ENCODE measurements around the gene CYTL1. TPM values are rescaled to one million over a fixed set of nuclear protein-coding genes. Genes with fewer than 3 reads are reported as not detected.
A peak's percentile ranks its signal among the peaks of the same experiment; 100 is the strongest.

CYTL1 gene
- total and polyA plus RNA-seq, 9 of the 15 experiments (the other 6 are each of a cell fraction or from before 2014, with no cell fraction given), result not detected

DNA sequence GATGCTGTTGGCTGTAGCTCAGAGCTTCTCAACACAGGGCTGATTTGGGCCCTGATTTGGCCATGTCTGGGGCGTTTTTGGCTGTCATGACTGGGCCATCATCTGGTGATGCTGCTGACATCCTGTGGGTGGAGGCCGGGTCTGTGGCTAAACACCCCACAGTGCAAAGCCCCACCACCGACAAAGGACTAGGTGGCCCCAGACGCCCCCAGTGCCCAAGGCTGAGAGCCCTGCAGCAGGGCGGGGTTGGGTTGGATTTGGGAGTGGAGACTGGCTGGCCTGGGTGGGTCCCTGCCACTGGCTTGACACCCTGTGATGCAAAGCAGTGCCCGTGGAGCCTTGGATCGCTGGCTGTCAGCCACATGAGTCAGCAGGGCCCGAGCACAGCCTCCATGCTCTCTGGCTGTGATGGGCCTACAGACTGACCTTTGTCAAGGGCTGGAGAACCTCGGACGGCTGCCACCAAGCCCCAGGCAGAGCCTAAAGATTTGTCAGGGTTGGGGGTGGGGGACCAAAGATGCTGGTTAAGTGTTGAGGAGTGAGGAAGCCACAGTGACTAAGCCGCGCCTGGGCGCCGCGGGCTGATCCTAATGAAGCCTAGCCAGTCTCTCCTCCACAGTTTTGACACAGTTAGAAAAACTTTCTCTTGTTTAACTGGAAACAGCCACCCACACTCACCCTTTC lies 28.3 kb downstream of the CYTL1 start:
- Histone ChIP-seq H3K9ac (ENCODE audit: insufficient read depth in 1 of 2, low read depth in 2 of 2, low read length in 2 of 2) (no peak overlapping the region), H4K20me1 (replicated peaks; ENCODE audit: control insufficient read depth, insufficient read depth, low read length) (no peaks in the 10 kb centered on the region), H3K4me3 (no peak overlapping the region), H3K36me3 (ENCODE audit: control insufficient read depth, insufficient read depth, low read length) (no peaks in the 10 kb centered on the region), H3K9me3 (replicated peaks; ENCODE audit: control insufficient read depth, insufficient read depth, low read depth, low read length) (no peaks in the 10 kb centered on the region), H3K4me2 (ENCODE audit: insufficient read depth, low read length) (no peak overlapping the region), H3K79me2 (ENCODE audit: control insufficient read depth, insufficient read depth, low read length) (no peaks in the 10 kb centered on the region), H3K27me3 (ENCODE audit: control insufficient read depth in 2 of 2, insufficient read depth in 2 of 2, low read length in 2 of 2) (peaks cover 6 to 55% of the 10 kb centered on the region in 2 experiments; a peak in 3 of 5 replicates), H3K9me1 (ENCODE audit: control insufficient read depth, insufficient read depth, low read length) (peaks cover 5% of the 10 kb centered on the region), H3K27ac (ENCODE audit: extremely low read depth, low read depth, low read length) (no peak overlapping the region), H3K4me1 (replicated peaks in 1 of 2; ENCODE audit: control insufficient read depth in 2 of 2, insufficient read depth in 2 of 2, low read length in 2 of 2) (peaks cover 2 to 22% of the 10 kb centered on the region in 2 experiments; a peak in 4 of 5 replicates), H2AFZ (ENCODE audit: low read depth, low read length) (0 out of 2 replicates have a peak overlapping the region, but pooled peaks have one; percentile 14)
- no peak for FAIRE-seq
- WGBS (ENCODE audit: insufficient coverage, low coverage, missing lambda C conversion rate), result 10% methylated on average over 15 of the region's 15 CpGs
- intact Hi-C loops (cut with micrococcal nuclease), result no loop called here
- in situ Hi-C loops (cut with MboI), result loop anchor here (10.0 kb wide), 1 partner anchor 384 kb away; no protein-coding TSS in a partner anchor
- POLR2A ChIA-PET, result no interaction called here
- ATAC-seq, result peak; percentile 59
- peak in 3 of 4 experiments; percentile 12 to 50 (median 44) for DNase-seq (ENCODE audit: extremely low read depth in 1 of 4, low spot score in 3 of 4)
- CTCF ChIA-PET (ENCODE audit: low intra/inter-chr PET ratio), result no interaction called here
- BruUV-seq (replicated peaks), result no TSS peak
- peak; percentile 25; the same call in 1 of the 2 replicates for TF ChIP-seq C11orf30 (IDR thresholded peaks at IDR 0.05; ENCODE audit: low read depth)
- TF ChIP-seq JUND (IDR thresholded peaks at IDR 0.05; ENCODE audit: borderline replicate concordance, low read depth, low read length), result peak; percentile 22; the same call in 1 of the 2 replicates
- no peak for TF ChIP-seq JUND (tag; IDR thresholded peaks at IDR 0.05; ENCODE audit: borderline replicate concordance, low read depth, low read length)
- peak; percentile 61 for TF ChIP-seq NFIC (IDR thresholded peaks at IDR 0.05)
- peak; percentile 34 for TF ChIP-seq MEIS2 (IDR thresholded peaks at IDR 0.05; ENCODE audit: partially characterized antibody)
- TF ChIP-seq MTA1 (IDR thresholded peaks at IDR 0.05; ENCODE audit: borderline replicate concordance), result no peak
- TF ChIP-seq CEBPG (CRISPR knock-in tag; IDR thresholded peaks at IDR 0.05), result no peak
- TF ChIP-seq CEBPG (tag; conservative IDR thresholded peaks at IDR 0.05 in 1 of 2, IDR thresholded peaks at IDR 0.05 in 1 of 2), result no peak
- TF ChIP-seq MAFG (tag; conservative IDR thresholded peaks at IDR 0.05), result peak; percentile 30; the same call in 1 of the 2 replicates
- 0 out of 4 replicates have a peak, but pooled peaks of 1 of the 2 experiments have one; percentile 10 for TF ChIP-seq NRF1 (conservative IDR thresholded peaks at IDR 0.05 in 1 of 2, IDR thresholded peaks at IDR 0.05 in 1 of 2)
- peak; percentile 36 for TF ChIP-seq FOSL1 (tag; conservative IDR thresholded peaks at IDR 0.05)
- TF ChIP-seq, protein P1, sequence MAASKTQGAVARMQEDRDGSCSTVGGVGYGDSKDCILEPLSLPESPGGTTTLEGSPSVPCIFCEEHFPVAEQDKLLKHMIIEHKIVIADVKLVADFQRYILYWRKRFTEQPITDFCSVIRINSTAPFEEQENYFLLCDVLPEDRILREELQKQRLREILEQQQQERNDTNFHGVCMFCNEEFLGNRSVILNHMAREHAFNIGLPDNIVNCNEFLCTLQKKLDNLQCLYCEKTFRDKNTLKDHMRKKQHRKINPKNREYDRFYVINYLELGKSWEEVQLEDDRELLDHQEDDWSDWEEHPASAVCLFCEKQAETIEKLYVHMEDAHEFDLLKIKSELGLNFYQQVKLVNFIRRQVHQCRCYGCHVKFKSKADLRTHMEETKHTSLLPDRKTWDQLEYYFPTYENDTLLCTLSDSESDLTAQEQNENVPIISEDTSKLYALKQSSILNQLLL (CRISPR knock-in tag; IDR thresholded peaks at IDR 0.05; ENCODE audit: borderline replicate concordance), result no peak
- TF ChIP-seq MTF1 (CRISPR knock-in tag; IDR thresholded peaks at IDR 0.05; ENCODE audit: borderline replicate concordance), result no peak
- TF ChIP-seq, protein P2, sequence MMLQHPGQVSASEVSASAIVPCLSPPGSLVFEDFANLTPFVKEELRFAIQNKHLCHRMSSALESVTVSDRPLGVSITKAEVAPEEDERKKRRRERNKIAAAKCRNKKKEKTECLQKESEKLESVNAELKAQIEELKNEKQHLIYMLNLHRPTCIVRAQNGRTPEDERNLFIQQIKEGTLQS (IDR thresholded peaks at IDR 0.05), result 0 out of 2 replicates have a peak, but pooled peaks have one; percentile 41
- TF ChIP-seq, protein P2 (CRISPR knock-in tag; conservative IDR thresholded peaks at IDR 0.05), result no peak
- no peak for TF ChIP-seq ZNF197 (CRISPR knock-in tag; IDR thresholded peaks at IDR 0.05; ENCODE audit: low read depth)
- TF ChIP-seq, protein P3, sequence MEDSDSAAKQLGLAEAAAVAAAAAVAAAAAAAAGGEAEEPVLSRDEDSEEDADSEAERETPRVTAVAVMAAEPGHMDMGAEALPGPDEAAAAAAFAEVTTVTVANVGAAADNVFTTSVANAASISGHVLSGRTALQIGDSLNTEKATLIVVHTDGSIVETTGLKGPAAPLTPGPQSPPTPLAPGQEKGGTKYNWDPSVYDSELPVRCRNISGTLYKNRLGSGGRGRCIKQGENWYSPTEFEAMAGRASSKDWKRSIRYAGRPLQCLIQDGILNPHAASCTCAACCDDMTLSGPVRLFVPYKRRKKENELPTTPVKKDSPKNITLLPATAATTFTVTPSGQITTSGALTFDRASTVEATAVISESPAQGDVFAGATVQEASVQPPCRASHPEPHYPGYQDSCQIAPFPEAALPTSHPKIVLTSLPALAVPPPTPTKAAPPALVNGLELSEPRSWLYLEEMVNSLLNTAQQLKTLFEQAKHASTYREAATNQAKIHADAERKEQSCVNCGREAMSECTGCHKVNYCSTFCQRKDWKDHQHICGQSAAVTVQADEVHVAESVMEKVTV (CRISPR knock-in tag; IDR thresholded peaks at IDR 0.05), result no peak
- TF ChIP-seq ZNF583 (CRISPR knock-in tag; IDR thresholded peaks at IDR 0.05), result no peak
- no peak for TF ChIP-seq ZNF436 (CRISPR knock-in tag; IDR thresholded peaks at IDR 0.05)
